Measurements from ENCODE around the gene TMEM42.

DNA sequence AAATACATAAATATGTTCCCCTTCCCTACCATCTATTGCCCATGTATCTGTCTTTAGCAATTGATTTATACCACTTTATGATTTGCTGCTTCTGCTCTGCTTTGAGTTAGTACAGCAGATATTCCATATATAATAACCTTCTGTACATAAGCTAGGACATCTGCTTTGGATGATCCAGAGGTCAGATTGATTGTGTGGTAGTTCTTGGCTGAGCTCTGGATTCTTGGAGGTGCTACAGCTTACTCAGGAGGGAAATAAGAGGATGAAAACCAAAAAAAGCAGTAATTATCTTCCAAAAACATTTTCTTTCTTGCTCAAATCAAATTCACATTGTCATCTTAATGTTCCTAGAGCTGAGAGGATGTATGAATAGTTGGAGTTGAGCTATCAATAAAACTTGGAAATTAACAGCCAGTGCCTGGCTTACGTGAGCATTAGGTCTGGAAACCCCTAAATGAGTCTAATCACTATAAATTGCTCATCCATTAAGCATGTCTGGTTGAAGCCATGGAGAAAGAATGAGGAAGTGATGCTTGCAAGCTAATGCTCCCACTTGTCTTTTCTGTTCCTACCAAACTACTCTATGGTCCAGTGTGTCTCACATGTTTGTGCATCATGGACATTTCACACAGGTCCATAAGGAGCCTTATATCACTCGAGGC lies 36.3 kb upstream of the TMEM42 start:
- TF ChIP-seq, protein P1, sequence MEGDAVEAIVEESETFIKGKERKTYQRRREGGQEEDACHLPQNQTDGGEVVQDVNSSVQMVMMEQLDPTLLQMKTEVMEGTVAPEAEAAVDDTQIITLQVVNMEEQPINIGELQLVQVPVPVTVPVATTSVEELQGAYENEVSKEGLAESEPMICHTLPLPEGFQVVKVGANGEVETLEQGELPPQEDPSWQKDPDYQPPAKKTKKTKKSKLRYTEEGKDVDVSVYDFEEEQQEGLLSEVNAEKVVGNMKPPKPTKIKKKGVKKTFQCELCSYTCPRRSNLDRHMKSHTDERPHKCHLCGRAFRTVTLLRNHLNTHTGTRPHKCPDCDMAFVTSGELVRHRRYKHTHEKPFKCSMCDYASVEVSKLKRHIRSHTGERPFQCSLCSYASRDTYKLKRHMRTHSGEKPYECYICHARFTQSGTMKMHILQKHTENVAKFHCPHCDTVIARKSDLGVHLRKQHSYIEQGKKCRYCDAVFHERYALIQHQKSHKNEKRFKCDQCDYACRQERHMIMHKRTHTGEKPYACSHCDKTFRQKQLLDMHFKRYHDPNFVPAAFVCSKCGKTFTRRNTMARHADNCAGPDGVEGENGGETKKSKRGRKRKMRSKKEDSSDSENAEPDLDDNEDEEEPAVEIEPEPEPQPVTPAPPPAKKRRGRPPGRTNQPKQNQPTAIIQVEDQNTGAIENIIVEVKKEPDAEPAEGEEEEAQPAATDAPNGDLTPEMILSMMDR (IDR thresholded peaks at IDR 0.05 in 8 of 11, conservative IDR thresholded peaks at IDR 0.05 in 3 of 11) = no peak
- no peak for TF ChIP-seq POLR2AphosphoS5 (IDR thresholded peaks at IDR 0.05)

Data from spleen (tissue), 7 donors.